Astrocyte of the hippocampus (primary cell): Measurements from ENCODE around the gene FAM217A.
A peak's percentile ranks its signal among the peaks of the same experiment; 100 is the strongest.

Source experiments
- DNase-seq: peaks from one replicate; pipeline ENCODE4 v3.0.0; 2011; ENCODE audit warnings: low read depth, low spot score

The FAM217A gene

GRCh38 chr6:4084444-4085331, 5.8 kb upstream of the FAM217A start:
- DNase-seq: no peak

GRCh38 chr6:4074478-4075235, 4.3 kb downstream of the FAM217A start:
- no peak for DNase-seq

- no peak for DNase-seq
These were observed 7.6 kb downstream of the FAM217A start for GRCh38 chr6:4071330-4071729.

GRCh38 chr6:4069199-4069598, 9.7 kb downstream of the FAM217A start:
- DNase-seq: no peak

GRCh38 chr6:4067673-4068072, 11.3 kb downstream of the FAM217A start:
- DNase-seq: no peak

GRCh38 chr6:4066029-4066755, 12.7 kb downstream of the FAM217A start:
- no peak for DNase-seq

- DNase-seq: peak; percentile 62
These were observed 19.7 kb downstream of the FAM217A start for GRCh38 chr6:4059115-4059777.

GRCh38 chr6:4057036-4057435, 21.9 kb downstream of the FAM217A start:
- DNase-seq: no peak

GRCh38 chr6:4055420-4056041, 23.4 kb downstream of the FAM217A start:
- peak; percentile 75 for DNase-seq

- DNase-seq: no peak
These were observed 29.7 kb downstream of the FAM217A start for GRCh38 chr6:4049246-4049645.

- DNase-seq: no peak
These were observed 37.5 kb downstream of the FAM217A start for GRCh38 chr6:4041480-4041879.

GRCh38 chr6:4039348-4039747, 39.6 kb downstream of the FAM217A start:
- no peak for DNase-seq

- no peak for DNase-seq
These were observed 42.4 kb downstream of the FAM217A start for GRCh38 chr6:4036581-4036980.

- DNase-seq: no peak
These were observed 46.5 kb downstream of the FAM217A start for GRCh38 chr6:4032475-4032874.

- DNase-seq: no peak
These were observed 47.5 kb downstream of the FAM217A start for GRCh38 chr6:4031442-4031841.

GRCh38 chr6:4030669-4031068, 48.3 kb downstream of the FAM217A start:
- no peak for DNase-seq

GRCh38 chr6:4029687-4030086, 49.2 kb downstream of the FAM217A start:
- no peak for DNase-seq

GRCh38 chr6:4028051-4028450, 50.9 kb downstream of the FAM217A start:
- DNase-seq: no peak

- DNase-seq: no peak
These were observed 53.3 kb downstream of the FAM217A start for GRCh38 chr6:4025681-4026080.

- DNase-seq: no peak
These were observed 55.7 kb downstream of the FAM217A start for GRCh38 chr6:4023240-4023639.
